Mesendoderm (in vitro differentiated cells): Measurements from ENCODE around the gene MFAP3L.

Experiments
- DNase-seq: peaks from one replicate; pipeline ENCODE4 v3.0.0; 2013
- H2AK5ac ChIP-seq: 2 replicates; pipeline ENCODE4 v1.6.1; 2013; ENCODE audit warnings: low read length, inconsistent platforms
- H2BK120ac ChIP-seq: 2 replicates; pipeline ENCODE4 v1.6.1; 2013; ENCODE audit warnings: low read depth, mild to moderate bottlenecking, low read length, moderate library complexity, mixed read lengths
- H2BK15ac ChIP-seq: replicated peaks from 2 replicates; pipeline ENCODE4 v1.6.1; 2013; ENCODE audit warnings: low read depth, mild to moderate bottlenecking, moderate library complexity
- H2BK5ac ChIP-seq: 2 replicates; pipeline ENCODE4 v1.6.1; 2013; ENCODE audit warnings: low read length, inconsistent platforms
- H3K18ac ChIP-seq: 2 replicates; pipeline ENCODE4 v1.6.1; 2013; ENCODE audit warnings: mild to moderate bottlenecking, low read length, mixed read lengths
- H3K23ac ChIP-seq: one replicate; pipeline ENCODE4 v1.6.1; 2013; ENCODE audit warnings: low read length
- H3K27ac ChIP-seq: 2 replicates; pipeline ENCODE4 v1.5.1; 2013; ENCODE audit warnings: low read depth, mild to moderate bottlenecking, inconsistent platforms, low read length, moderate library complexity
- H3K27me3 ChIP-seq: 2 replicates; pipeline ENCODE4 v1.6.1; 2013; ENCODE audit warnings: low read length, control low read depth, mild to moderate bottlenecking, inconsistent platforms; ENCODE audit not compliant: insufficient read depth, poor library complexity
- H3K36me3 ChIP-seq: 2 replicates; pipeline ENCODE4 v1.6.1; 2013; ENCODE audit warnings: low read length, inconsistent platforms; ENCODE audit not compliant: control insufficient read depth, insufficient read depth
- H3K4ac ChIP-seq: one replicate; pipeline ENCODE4 v1.6.1; 2013; ENCODE audit warnings: low read depth, mild to moderate bottlenecking, low read length, moderate library complexity
- H3K4me1 ChIP-seq: 2 replicates; pipeline ENCODE4 v1.6.1; 2013; ENCODE audit warnings: low read depth, low read length, inconsistent platforms; ENCODE audit not compliant: control insufficient read depth
- H3K4me2 ChIP-seq: 2 replicates; pipeline ENCODE4 v1.6.1; 2013; ENCODE audit warnings: low read length
- H3K4me3 ChIP-seq: 2 replicates; pipeline ENCODE4 v1.5.1; 2013; ENCODE audit warnings: mild to moderate bottlenecking, low read length
- H3K56ac ChIP-seq: one replicate; pipeline ENCODE4 v1.6.1; 2013; ENCODE audit warnings: low read length
- H3K79me1 ChIP-seq: 2 replicates; pipeline ENCODE4 v1.6.1; 2013; ENCODE audit warnings: low read length, inconsistent platforms
- H3K79me2 ChIP-seq: 2 replicates; pipeline ENCODE4 v1.6.1; 2013; ENCODE audit warnings: mild to moderate bottlenecking, low read length; ENCODE audit not compliant: control insufficient read depth, insufficient read depth
- H3K9ac ChIP-seq: 2 replicates; pipeline ENCODE4 v1.6.1; 2013; ENCODE audit warnings: low read length, inconsistent platforms
- H4K5ac ChIP-seq: one replicate; pipeline ENCODE4 v1.6.1; 2013; ENCODE audit warnings: low read length
- H4K8ac ChIP-seq: one replicate; pipeline ENCODE4 v1.6.1; 2013; ENCODE audit warnings: low read depth, mild to moderate bottlenecking, control low read depth, low read length, moderate library complexity
- WGBS: extraction: QIAGEN DNeasy Blood & Tissue Kit; methylation state at CpG from one replicate; pipeline ENCODE4 v1.1.7; 2013; ENCODE audit warnings: low lambda C conversion rate, missing lambda C conversion rate; ENCODE audit not compliant: insufficient coverage; ENCODE audit errors: extremely low coverage; 5-methylcytosine and 5-hydroxymethylcytosine counted together

The MFAP3L gene

GRCh38 chr4:170033999-170034398 lies 7.8 kb upstream of the MFAP3L start:
- no peak overlapping the region for H4K5ac ChIP-seq
- H2AK5ac ChIP-seq: no peak overlapping the region
- no peak overlapping the region for H3K27ac ChIP-seq
- no peak overlapping the region for H4K8ac ChIP-seq
- H3K4me1 ChIP-seq: no peaks in the 10 kb centered on the region
- no peak for DNase-seq
- H3K56ac ChIP-seq: no peak overlapping the region
- no peaks in the 10 kb centered on the region for H3K79me2 ChIP-seq
- H2BK15ac ChIP-seq: no peak overlapping the region
- H3K4me3 ChIP-seq: no peak overlapping the region
- H2BK5ac ChIP-seq: no peak overlapping the region
- H3K36me3 ChIP-seq: no peaks in the 10 kb centered on the region
- H3K4me2 ChIP-seq: no peak overlapping the region
- no peak overlapping the region for H3K4ac ChIP-seq
- no peak overlapping the region for H3K18ac ChIP-seq
- WGBS: no CpG with 5 or more reads among the region's 2 CpGs
- H3K23ac ChIP-seq: no peak overlapping the region
- no peak overlapping the region for H3K9ac ChIP-seq
- no peaks in the 10 kb centered on the region for H3K79me1 ChIP-seq
- no peaks in the 10 kb centered on the region for H3K27me3 ChIP-seq
- no peak overlapping the region for H2BK120ac ChIP-seq

GRCh38 chr4:170030121-170030520 lies 3.9 kb upstream of the MFAP3L start:
- Histone ChIP-seq H3K4me1 (peaks cover 2% of the 10 kb centered on the region), H2BK5ac (no peak overlapping the region), H4K8ac (no peak overlapping the region), H2BK15ac (no peak overlapping the region), H3K4me2 (no peak overlapping the region), H3K18ac (no peak overlapping the region), H4K5ac (no peak overlapping the region), H2AK5ac (no peak overlapping the region), H3K4ac (no peak overlapping the region), H3K36me3 (no peaks in the 10 kb centered on the region), H3K79me2 (no peaks in the 10 kb centered on the region), H3K56ac (no peak overlapping the region), H2BK120ac (no peak overlapping the region), H3K9ac (no peak overlapping the region), H3K4me3 (no peak overlapping the region), H3K27me3 (no peaks in the 10 kb centered on the region), H3K79me1 (no peaks in the 10 kb centered on the region), H3K23ac (no peak overlapping the region), H3K27ac (no peak overlapping the region)
- no CpG with 5 or more reads among the region's 1 CpG for WGBS
- DNase-seq: no peak

- Histone ChIP-seq H3K56ac (peak overlapping the region; percentile 93), H3K9ac (peak overlapping the region; percentile 76), H3K4me2 (peak overlapping the region; percentile 95), H3K4me1 (peaks cover 2% of the 10 kb centered on the region), H3K4me3 (peak overlapping the region; percentile 45), H3K27ac (no peak overlapping the region), H4K8ac (no peak overlapping the region), H4K5ac (no peak overlapping the region), H2BK15ac (no peak overlapping the region), H2BK120ac (no peak overlapping the region), H3K4ac (no peak overlapping the region), H3K23ac (no peak overlapping the region), H3K18ac (no peak overlapping the region), H3K27me3 (no peaks in the 10 kb centered on the region), H2AK5ac (no peak overlapping the region), H3K36me3 (no peaks in the 10 kb centered on the region), H3K79me2 (no peaks in the 10 kb centered on the region), H3K79me1 (peaks cover 4% of the 10 kb centered on the region), H2BK5ac (no peak overlapping the region)
- peak; percentile 98 for DNase-seq
- WGBS: no CpG with 5 or more reads among the region's 37 CpGs
Measured at GRCh38 chr4:170027181-170027829, 1.1 kb upstream of the MFAP3L start.

- no peaks in the 10 kb centered on the region for H3K79me2 ChIP-seq
- H3K36me3 ChIP-seq: no peaks in the 10 kb centered on the region
- peak overlapping the region; percentile 51 for H3K23ac ChIP-seq
- no peak overlapping the region for H2BK5ac ChIP-seq
- no peak overlapping the region for H2AK5ac ChIP-seq
- DNase-seq: peak; percentile 40
- H3K56ac ChIP-seq: peak overlapping the region; percentile 88
- WGBS: no CpG with 5 or more reads among the region's 74 CpGs
- peak overlapping the region; percentile 61 for H3K4ac ChIP-seq
- H3K9ac ChIP-seq: peak overlapping the region; percentile 73
- H3K27ac ChIP-seq: peak overlapping the region; percentile 28
- peaks cover 2% of the 10 kb centered on the region for H3K4me1 ChIP-seq
- H2BK15ac ChIP-seq: no peak overlapping the region
- H3K18ac ChIP-seq: peak overlapping the region; percentile 75
- H3K79me1 ChIP-seq: peaks cover 4% of the 10 kb centered on the region
- H4K5ac ChIP-seq: no peak overlapping the region
- H3K4me3 ChIP-seq: peak overlapping the region; percentile 59
- H3K27me3 ChIP-seq: no peaks in the 10 kb centered on the region
- H4K8ac ChIP-seq: no peak overlapping the region
- H3K4me2 ChIP-seq: peak overlapping the region; percentile 72
- H2BK120ac ChIP-seq: no peak overlapping the region
Measured at GRCh38 chr4:170025523-170026252, 507 bp downstream of the MFAP3L start.

GRCh38 chr4:170022211-170022610 lies 4.0 kb downstream of the MFAP3L start:
- H4K5ac ChIP-seq: no peak overlapping the region
- peaks cover 4% of the 10 kb centered on the region for H3K4me1 ChIP-seq
- no peak overlapping the region for H4K8ac ChIP-seq
- H3K4me2 ChIP-seq: no peak overlapping the region
- no peak overlapping the region for H2BK120ac ChIP-seq
- H3K27me3 ChIP-seq: no peaks in the 10 kb centered on the region
- H3K27ac ChIP-seq: no peak overlapping the region
- no peaks in the 10 kb centered on the region for H3K36me3 ChIP-seq
- no peak overlapping the region for H3K4ac ChIP-seq
- no peak overlapping the region for H3K23ac ChIP-seq
- no CpG with 5 or more reads among the region's 2 CpGs for whole genome bisulfite sequencing
- H3K56ac ChIP-seq: no peak overlapping the region
- H3K4me3 ChIP-seq: no peak overlapping the region
- H3K79me2 ChIP-seq: no peaks in the 10 kb centered on the region
- no peak overlapping the region for H3K18ac ChIP-seq
- H3K79me1 ChIP-seq: peaks cover 8% of the 10 kb centered on the region
- H2BK5ac ChIP-seq: no peak overlapping the region
- H2AK5ac ChIP-seq: no peak overlapping the region
- no peak overlapping the region for H3K9ac ChIP-seq
- no peak overlapping the region for H2BK15ac ChIP-seq
- DNase-seq: no peak
